ENCODE results near the gene DGKQ. TPM values are rescaled to one million over a fixed set of nuclear protein-coding genes. Genes with fewer than 3 reads are reported as not detected.

The DGKQ gene
- total and polyA plus RNA-seq, 2 of the 8 experiments (the other 6 are each of a cell fraction or from before 2014, with no cell fraction given): 7.3 to 9.7 TPM

DNA sequence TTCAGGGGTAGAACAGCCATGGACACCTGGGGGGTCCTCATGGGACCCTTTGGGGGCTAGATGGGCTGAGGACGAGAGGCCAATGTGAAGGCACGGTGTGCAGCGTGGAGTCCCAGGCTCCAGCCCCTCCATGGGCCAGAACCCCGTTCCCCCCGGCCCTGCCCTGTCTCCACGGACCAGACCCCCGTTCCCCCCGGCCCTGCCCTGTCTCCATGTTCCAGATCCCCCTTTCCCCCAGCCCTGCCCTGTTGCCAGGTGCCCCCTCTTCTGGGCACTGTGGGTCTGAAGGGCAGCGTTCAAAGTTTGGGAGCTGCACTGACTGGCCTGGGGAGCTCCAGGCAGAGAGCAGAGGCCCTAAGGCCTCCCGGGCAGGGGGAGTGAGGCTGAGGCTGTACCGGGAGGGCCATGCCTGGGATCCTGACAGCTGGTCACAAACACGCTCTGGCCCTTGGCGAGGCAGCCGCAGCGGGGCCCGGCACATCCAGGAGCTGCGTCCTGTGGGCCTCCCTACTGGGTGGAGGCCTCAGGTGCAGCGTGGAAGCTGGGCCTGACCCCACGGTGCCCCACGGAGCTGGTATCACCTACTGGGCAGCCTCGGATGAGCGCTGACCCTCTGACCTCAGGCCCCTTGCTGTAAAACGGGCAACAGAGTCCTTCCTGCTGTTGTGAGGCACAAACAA, 8.9 kb downstream of the DGKQ start:
- no peak overlapping the region for H2AK5ac ChIP-seq (ENCODE audit: low read depth, low read length)
- no peak overlapping the region for H3K9ac ChIP-seq (replicated peaks in 1 of 4; ENCODE audit: extremely low read depth in 1 of 4, low read depth in 3 of 4, low read length in 3 of 4)
- no peak overlapping the region for H4K91ac ChIP-seq (replicated peaks; ENCODE audit: insufficient read length, low read length)
- no peak overlapping the region for H3K14ac ChIP-seq (ENCODE audit: insufficient read length)
- H3K27me3 ChIP-seq (replicated peaks in 1 of 4; ENCODE audit: control insufficient read depth in 3 of 4, extremely low read depth in 1 of 4, insufficient read depth in 3 of 4, low read length in 3 of 4): peaks cover 9 to 18% (median 12%) of the 10 kb centered on the region in 4 experiments; a peak in 6 of 7 replicates
- H3K4me2 ChIP-seq (ENCODE audit: insufficient read depth in 1 of 2, low read depth in 2 of 2, low read length in 2 of 2): no peak overlapping the region
- no peak overlapping the region for H2BK12ac ChIP-seq (ENCODE audit: low read depth, low read length)
- no peak for FAIRE-seq
- no peak overlapping the region for H3K4me3 ChIP-seq (ENCODE audit: extremely low read depth in 1 of 4, insufficient read depth in 2 of 4, low read depth in 3 of 4, low read length in 4 of 4)
- H2AFZ ChIP-seq (ENCODE audit: low read length): no peak overlapping the region
- no peak overlapping the region for H2BK5ac ChIP-seq (ENCODE audit: low read depth, low read length)
- peaks cover 0 to 7% (median 3%) of the 10 kb centered on the region in 4 experiments; a peak in 3 of 7 replicates for H3K4me1 ChIP-seq (replicated peaks in 1 of 4; ENCODE audit: control insufficient read depth in 3 of 4, insufficient read depth in 4 of 4, low read length in 3 of 4)
- no peaks in the 10 kb centered on the region for H3K79me2 ChIP-seq (ENCODE audit: control insufficient read depth in 1 of 2, insufficient read depth in 2 of 2, low read length in 2 of 2)
- no peak overlapping the region for H2BK20ac ChIP-seq (ENCODE audit: low read length)
- H2BK15ac ChIP-seq (ENCODE audit: low read length): no peak overlapping the region
- no peak for DNase-seq (ENCODE audit: low read depth in 1 of 2, low spot score in 2 of 2)
- peaks cover 6% of the 10 kb centered on the region; the same call in 1 of the 2 replicates for H3K23me2 ChIP-seq (ENCODE audit: low read depth, low read length)
- peaks cover 2 to 13% of the 10 kb centered on the region in 2 experiments for H4K20me1 ChIP-seq (replicated peaks in 1 of 2; ENCODE audit: control insufficient read depth in 1 of 2, insufficient read depth in 2 of 2, low read length in 2 of 2)
- H4K5ac ChIP-seq (ENCODE audit: insufficient read length, low read depth, low read length): no peak overlapping the region
- H3K79me1 ChIP-seq (ENCODE audit: low read depth, low read length): no peaks in the 10 kb centered on the region
- H3K56ac ChIP-seq (replicated peaks; ENCODE audit: insufficient read length, low read depth, low read length): no peak overlapping the region
- H4K8ac ChIP-seq (ENCODE audit: extremely low read depth, insufficient read depth, low read length): no peak overlapping the region
- H3K4ac ChIP-seq (replicated peaks; ENCODE audit: insufficient read length, low read depth, low read length): no peak overlapping the region
- no peak overlapping the region for H3K27ac ChIP-seq (ENCODE audit: low read depth, low read length)
- no peaks in the 10 kb centered on the region for H3K9me3 ChIP-seq (ENCODE audit: insufficient read depth in 2 of 2, low read depth in 1 of 2, low read length in 1 of 2)
- WGBS, 2 experiments (ENCODE audit: extremely low coverage in 1 of 2, insufficient coverage in 1 of 2, insufficient read length in 1 of 2, insufficient replicate concordance in 2 of 2, low coverage in 1 of 2, low lambda C conversion rate in 2 of 2, missing lambda C conversion rate in 1 of 2): 88% methylated on average over 17 of the region's 23 CpGs; no CpG with 5 or more reads in 1 of the 2 experiments
- H3K23ac ChIP-seq (ENCODE audit: insufficient read length): no peak overlapping the region
- CTCF ChIA-PET (ENCODE audit: partially characterized antibody): interaction anchor here (1.5 to 2.0 kb wide), 2 partner anchors 30 to 86 kb away, joined by 3 to 6 read pairs; no protein-coding TSS in a partner anchor
- H3K18ac ChIP-seq (ENCODE audit: extremely low read depth, low read length): no peak overlapping the region
- no peaks in the 10 kb centered on the region for H3K36me3 ChIP-seq (ENCODE audit: control insufficient read depth in 2 of 4, insufficient read depth in 4 of 4, low read length in 3 of 4)
- no peak overlapping the region for H2BK120ac ChIP-seq (replicated peaks; ENCODE audit: low read depth, low read length)
- POLR2A ChIA-PET (ENCODE audit: partially characterized antibody): no interaction called here
- TF ChIP-seq BRCA1 (IDR thresholded peaks at IDR 0.05; ENCODE audit: low read depth, low read length) (no peak), TAF1 (IDR thresholded peaks at IDR 0.05; ENCODE audit: low read depth, low read length) (no peak), TAF7 (optimal IDR thresholded peaks at IDR 0.05; ENCODE audit: borderline replicate concordance, low read depth, low read length) (no peak), KDM4A (IDR thresholded peaks at IDR 0.05; ENCODE audit: low read depth, low read length, severe bottlenecking) (no peak), JUN (IDR thresholded peaks at IDR 0.05; ENCODE audit: low read depth, low read length) (no peak), RBBP5 (IDR thresholded peaks at IDR 0.05; ENCODE audit: borderline replicate concordance, low read depth, low read length) (no peak), KDM1A (IDR thresholded peaks at IDR 0.05; ENCODE audit: borderline replicate concordance, low read length) (no peak), SUZ12 (IDR thresholded peaks at IDR 0.05; ENCODE audit: low read length) (no peak), RFX5 (IDR thresholded peaks at IDR 0.05; ENCODE audit: borderline replicate concordance, low read depth, low read length) (no peak), SP4 (IDR thresholded peaks at IDR 0.05; ENCODE audit: low read length) (no peak)
- TF ChIP-seq, protein P1, sequence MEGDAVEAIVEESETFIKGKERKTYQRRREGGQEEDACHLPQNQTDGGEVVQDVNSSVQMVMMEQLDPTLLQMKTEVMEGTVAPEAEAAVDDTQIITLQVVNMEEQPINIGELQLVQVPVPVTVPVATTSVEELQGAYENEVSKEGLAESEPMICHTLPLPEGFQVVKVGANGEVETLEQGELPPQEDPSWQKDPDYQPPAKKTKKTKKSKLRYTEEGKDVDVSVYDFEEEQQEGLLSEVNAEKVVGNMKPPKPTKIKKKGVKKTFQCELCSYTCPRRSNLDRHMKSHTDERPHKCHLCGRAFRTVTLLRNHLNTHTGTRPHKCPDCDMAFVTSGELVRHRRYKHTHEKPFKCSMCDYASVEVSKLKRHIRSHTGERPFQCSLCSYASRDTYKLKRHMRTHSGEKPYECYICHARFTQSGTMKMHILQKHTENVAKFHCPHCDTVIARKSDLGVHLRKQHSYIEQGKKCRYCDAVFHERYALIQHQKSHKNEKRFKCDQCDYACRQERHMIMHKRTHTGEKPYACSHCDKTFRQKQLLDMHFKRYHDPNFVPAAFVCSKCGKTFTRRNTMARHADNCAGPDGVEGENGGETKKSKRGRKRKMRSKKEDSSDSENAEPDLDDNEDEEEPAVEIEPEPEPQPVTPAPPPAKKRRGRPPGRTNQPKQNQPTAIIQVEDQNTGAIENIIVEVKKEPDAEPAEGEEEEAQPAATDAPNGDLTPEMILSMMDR (IDR thresholded peaks at IDR 0.05; ENCODE audit: control extremely low read depth in 1 of 3, insufficient read depth in 1 of 3, low read depth in 1 of 3, low read length in 3 of 3): no peak

Data from H1 (cell line).